ENCODE results near the gene NTHL1. TPM values are rescaled to one million over a fixed set of nuclear protein-coding genes. Genes with fewer than 3 reads are reported as not detected.

NTHL1 gene
- total and polyA plus RNA-seq, 2 experiments from 2014 or later: 51.3 to 61.3 TPM

GRCh38 chr16:2092866-2093265, 45.2 kb upstream of the NTHL1 start:
- no peak for TF ChIP-seq CTCF (IDR thresholded peaks at IDR 0.05; ENCODE audit: low read depth, low read length)

GRCh38 chr16:2092256-2092620, 44.6 kb upstream of the NTHL1 start:
- no peaks in the 10 kb centered on the region for H3K27me3 ChIP-seq
- TF ChIP-seq CTCF (IDR thresholded peaks at IDR 0.05; ENCODE audit: low read depth, low read length): no peak
- peaks cover 13% of the 10 kb centered on the region for H3K36me3 ChIP-seq
- H3K4me3 ChIP-seq: no peak overlapping the region
- no peak for DNase-seq (ENCODE audit: low read depth in 1 of 2, low spot score in 1 of 2)
- no peaks in the 10 kb centered on the region for H3K9me3 ChIP-seq (ENCODE audit: low read depth)
- peaks cover 10% of the 10 kb centered on the region for H3K4me1 ChIP-seq (ENCODE audit: low read depth)
- no peak overlapping the region for H3K27ac ChIP-seq

More at GRCh38 chr16:2092866-2093265, 45.2 kb upstream of the NTHL1 start:
- Histone ChIP-seq H3K4me3 (no peak overlapping the region), H3K4me1 (ENCODE audit: low read depth) (peaks cover 10% of the 10 kb centered on the region), H3K27ac (no peak overlapping the region), H3K36me3 (peaks cover 14% of the 10 kb centered on the region), H3K9me3 (ENCODE audit: low read depth) (no peaks in the 10 kb centered on the region), H3K27me3 (no peaks in the 10 kb centered on the region)
- no peak for DNase-seq (ENCODE audit: low read depth in 1 of 2, low spot score in 1 of 2)

GRCh38 chr16:2091547-2092255, 44.1 kb upstream of the NTHL1 start:
- Histone ChIP-seq H3K4me3 (peak overlapping the region; percentile 15), H3K4me1 (ENCODE audit: low read depth) (peaks cover 10% of the 10 kb centered on the region), H3K27me3 (no peaks in the 10 kb centered on the region), H3K27ac (peak overlapping the region; percentile 32), H3K36me3 (peaks cover 9% of the 10 kb centered on the region), H3K9me3 (ENCODE audit: low read depth) (no peaks in the 10 kb centered on the region)
- DNase-seq (ENCODE audit: low read depth in 1 of 2, low spot score in 1 of 2): no peak
- TF ChIP-seq CTCF (IDR thresholded peaks at IDR 0.05; ENCODE audit: low read depth, low read length): no peak

GRCh38 chr16:2090777-2091546, 43.3 kb upstream of the NTHL1 start:
- peak overlapping the region; percentile 32 for H3K27ac ChIP-seq
- peaks cover 10% of the 10 kb centered on the region for H3K4me1 ChIP-seq (ENCODE audit: low read depth)
- H3K36me3 ChIP-seq: peaks cover 12% of the 10 kb centered on the region
- H3K9me3 ChIP-seq (ENCODE audit: low read depth): no peaks in the 10 kb centered on the region
- DNase-seq (ENCODE audit: low read depth in 1 of 2, low spot score in 1 of 2): peak; percentile 55 to 93
- H3K4me3 ChIP-seq: peak overlapping the region; percentile 15
- no peaks in the 10 kb centered on the region for H3K27me3 ChIP-seq
- TF ChIP-seq CTCF (IDR thresholded peaks at IDR 0.05; ENCODE audit: low read depth, low read length): no peak

- H3K27me3 ChIP-seq: no peaks in the 10 kb centered on the region
- no peak overlapping the region for H3K4me3 ChIP-seq
- peak overlapping the region; percentile 2 for H3K27ac ChIP-seq
- TF ChIP-seq CTCF (IDR thresholded peaks at IDR 0.05; ENCODE audit: low read depth, low read length): no peak
- no peak for DNase-seq (ENCODE audit: low read depth in 1 of 2, low spot score in 1 of 2)
- peaks cover 9% of the 10 kb centered on the region for H3K36me3 ChIP-seq
- no peaks in the 10 kb centered on the region for H3K9me3 ChIP-seq (ENCODE audit: low read depth)
- H3K4me1 ChIP-seq (ENCODE audit: low read depth): peaks cover 10% of the 10 kb centered on the region
Observed at GRCh38 chr16:2090481-2090776, 42.8 kb upstream of the NTHL1 start.

Data from cardiac muscle cell (in vitro differentiated cells and primary cell).